Measurements from ENCODE around the gene ZC2HC1B.

GRCh38 chr6:143911028-143911427 lies 46.8 kb downstream of the ZC2HC1B start:
- TF ChIP-seq EZH2 (IDR thresholded peaks at IDR 0.05; ENCODE audit: insufficient read depth, poor library complexity, severe bottlenecking): no peak
- no peak for TF ChIP-seq EZH2phosphoT487 (IDR thresholded peaks at IDR 0.05; ENCODE audit: insufficient read depth, low read depth)

Data from GM23248 (cell line).